GM13976 (cell line): ENCODE results near the gene GIMAP5.

Experiments
- DNase-seq: peaks from one replicate; pipeline ENCODE4 v3.0.0; 2012; ENCODE audit warnings: low spot score
- CTCF ChIP-seq: IDR thresholded peaks from 2 replicates; pipeline ENCODE4 v1.5.1; 2012; ENCODE audit warnings: borderline replicate concordance, mild to moderate bottlenecking; ENCODE audit not compliant: insufficient read depth; ENCODE audit errors: extremely low read depth, missing control alignments, control extremely low read depth
- in situ Hi-C: fragments of 300-500 bp; cut with MboI; formaldehyde crosslinking; loops from one replicate; pipeline ENCODE4 v1.12.0; 2022; ENCODE audit warnings: low sequenced_read_pairs, mixed read lengths, inconsistent platforms; ENCODE audit not compliant: unreplicated experiment

The GIMAP5 gene

GRCh38 chr7:150754951-150755350 is 17.7 kb downstream of the GIMAP5 start:
- DNase-seq, result no peak
- in situ Hi-C loops, result loop anchor here (10.0 kb wide), 1 partner anchor 310 kb away; no protein-coding TSS in a partner anchor
- TF ChIP-seq CTCF, result no peak

- TF ChIP-seq CTCF, result no peak
- in situ Hi-C loops, result loop anchor here (10.0 kb wide), 1 partner anchor 311 kb away; no protein-coding TSS in a partner anchor
- peak; percentile 47 for DNase-seq
Observed at GRCh38 chr7:150755473-150756099, 18.4 kb downstream of the GIMAP5 start.

GRCh38 chr7:150756166-150756565 is 18.9 kb downstream of the GIMAP5 start:
- TF ChIP-seq CTCF, result no peak
- DNase-seq, result no peak
- in situ Hi-C loops, result loop anchor here (10.0 kb wide), 1 partner anchor 311 kb away; no protein-coding TSS in a partner anchor

GRCh38 chr7:150756858-150757257 is 19.6 kb downstream of the GIMAP5 start:
- peak; percentile 44 for TF ChIP-seq CTCF
- no peak for DNase-seq
- in situ Hi-C loops, result loop anchor here (10.0 kb wide), 1 partner anchor 312 kb away; no protein-coding TSS in a partner anchor

- DNase-seq, result no peak
- TF ChIP-seq CTCF, result no peak
- in situ Hi-C loops, result loop anchor here (10.0 kb wide), 1 partner anchor 315 kb away; no protein-coding TSS in a partner anchor
Observed at GRCh38 chr7:150759479-150759878, 22.3 kb downstream of the GIMAP5 start.

GRCh38 chr7:150766334-150766709 is 29.1 kb downstream of the GIMAP5 start:
- DNase-seq, result no peak
- TF ChIP-seq CTCF, result no peak
- in situ Hi-C loops, result no loop called here
